Umbilical cord (tissue), 2 donors: ENCODE measurements around the gene G3BP1. TPM values are rescaled to one million over a fixed set of nuclear protein-coding genes. Genes with fewer than 3 reads are reported as not detected.
"Not testable (repeated sequence)": the region's sequence is repeated elsewhere in the genome, so short reads cannot be mapped to it uniquely, and the experiment has no call there.

Source experiments
- DNase-seq: peaks from one replicate; pipeline ENCODE4 v3.0.0-alpha.2; 2015; ENCODE audit warnings: low spot score
- total RNA-seq: library from RNA; depleted of rRNA; stranded (reverse); fragments of >200 nt; gene quantifications from one replicate; pipeline ENCODE4 v1.2.3, GENCODE V29; 2014; ENCODE audit warnings: low replicate concordance; ENCODE audit not compliant: insufficient read depth

G3BP1 gene
- total RNA-seq, 1 donor from 2014 or later = 143 TPM

DNA sequence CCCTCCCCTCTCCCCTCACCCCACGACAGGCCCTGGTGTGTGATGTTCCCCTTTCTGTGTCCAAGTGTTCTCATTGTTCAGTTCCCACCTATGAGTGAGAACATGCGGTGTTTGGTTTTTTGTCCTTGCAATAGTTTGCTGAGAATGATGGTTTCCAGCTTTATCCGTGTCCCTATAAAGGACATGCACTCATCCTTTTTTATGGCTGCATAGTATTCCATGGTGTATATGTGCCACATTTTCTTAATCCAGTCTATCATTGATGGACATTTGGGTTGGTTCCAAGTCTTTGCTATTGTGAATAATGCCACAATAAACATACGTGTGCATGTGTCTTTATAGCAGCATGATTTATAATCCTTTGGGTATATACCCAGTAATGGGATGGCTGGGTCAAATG is 89.1 kb downstream of the G3BP1 start:
- DNase-seq = not testable (repeated sequence)

Other genes starting within 250 kb of the G3BP1 start
- gene FAT2, start 180.6 kb upstream of the G3BP1 start, total RNA-seq = 3.6 TPM
- 7,643 TPM for gene SPARC, start 85.0 kb upstream of the G3BP1 start, total RNA-seq
- gene ATOX1, start 13.3 kb upstream of the G3BP1 start, total RNA-seq = 33.2 TPM
- gene GLRA1, start 152.9 kb downstream of the G3BP1 start, total RNA-seq = not detected